Measurements from ENCODE around the gene LRRC14B. TPM values are rescaled to one million over a fixed set of nuclear protein-coding genes. Genes with fewer than 3 reads are reported as not detected.

Gene LRRC14B
- total and polyA plus RNA-seq, 2 of the 13 experiments (the other 11 are each of a cell fraction or from before 2014, with no cell fraction given), result not detected

DNA sequence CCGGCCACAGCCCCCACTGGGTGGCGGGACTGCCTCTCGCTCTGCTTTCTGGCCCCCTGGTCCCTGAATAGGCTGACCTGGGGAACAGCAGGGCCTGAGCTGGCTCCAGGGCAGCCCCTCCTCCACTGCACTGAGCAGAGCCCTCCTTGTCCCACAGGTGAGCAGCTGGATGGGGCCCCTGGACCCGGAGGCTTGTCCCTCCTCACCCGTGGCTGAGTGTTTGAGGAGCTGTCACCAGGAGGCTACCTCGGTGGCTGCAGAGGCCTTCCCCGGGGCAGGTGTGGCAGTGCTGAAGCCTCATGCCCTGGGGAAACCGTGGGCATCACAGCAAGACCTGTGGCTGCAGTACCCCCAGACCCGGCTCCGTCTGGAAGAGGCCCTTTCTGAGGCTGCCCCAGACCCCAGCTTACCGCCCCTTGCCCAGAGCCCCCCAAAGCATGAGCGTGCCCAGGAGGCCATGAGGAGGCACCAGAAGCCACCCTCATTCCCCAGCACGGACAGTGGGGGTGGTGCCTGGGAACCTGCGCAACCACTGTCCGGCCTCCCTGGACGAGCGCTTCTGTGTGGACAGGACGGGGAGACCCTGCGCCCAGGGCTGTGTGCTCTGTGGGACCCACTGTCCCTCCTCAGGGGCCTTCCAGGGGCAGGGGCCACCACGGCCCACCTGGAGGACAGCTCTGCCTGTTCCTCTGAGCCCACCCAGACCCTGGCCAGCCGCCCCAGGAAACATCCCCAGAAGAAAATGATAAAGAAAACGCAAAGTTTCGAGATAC, 28.5 kb upstream of the LRRC14B start (continued):
- no peak for TF ChIP-seq TBX2 (CRISPR knock-in tag; IDR thresholded peaks at IDR 0.05; ENCODE audit: borderline replicate concordance)
- no peak for TF ChIP-seq ZNF558 (CRISPR knock-in tag; IDR thresholded peaks at IDR 0.05; ENCODE audit: borderline replicate concordance)
- TF ChIP-seq ZNF567 (CRISPR knock-in tag; IDR thresholded peaks at IDR 0.05; ENCODE audit: borderline replicate concordance), result no peak

DNA sequence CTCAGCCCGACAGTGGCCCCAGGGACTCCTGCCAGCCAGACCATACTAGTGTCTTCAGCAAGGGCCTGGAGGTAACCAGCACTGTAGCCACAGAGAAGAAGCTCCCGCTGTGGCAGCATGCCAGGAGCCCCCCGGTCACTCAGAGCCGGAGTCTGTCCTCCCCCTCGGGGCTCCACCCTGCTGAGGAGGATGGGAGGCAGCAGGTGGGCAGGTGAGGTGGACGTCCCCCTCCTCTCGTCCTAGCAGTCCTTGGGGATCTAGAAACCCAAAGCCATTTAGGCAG, 28.0 kb upstream of the LRRC14B start:
- Histone ChIP-seq H3K4me3 (replicated peaks in 1 of 3; ENCODE audit: insufficient read depth in 1 of 3, low read depth in 2 of 3, low read length in 3 of 3) (no peak overlapping the region), H4K20me1 (ENCODE audit: insufficient read depth, low read length) (no peaks in the 10 kb centered on the region), H3K4me1 (ENCODE audit: insufficient read depth, low read length) (no peaks in the 10 kb centered on the region), H3K36me3 (replicated peaks in 1 of 2; ENCODE audit: control insufficient read depth in 1 of 2, insufficient read depth in 2 of 2, low read length in 2 of 2) (no peaks in the 10 kb centered on the region), H3K27me3 (ENCODE audit: control insufficient read depth in 1 of 2, insufficient read depth in 2 of 2, low read length in 2 of 2) (peaks cover 8 to 44% of the 10 kb centered on the region in 2 experiments), H3K27ac (ENCODE audit: extremely low read length, insufficient read depth, low read length) (no peak overlapping the region), H3K4me2 (ENCODE audit: low read depth, low read length) (no peak overlapping the region), H3K9me3 (ENCODE audit: low read length) (no peaks in the 10 kb centered on the region), H2AFZ (ENCODE audit: low read length) (no peak overlapping the region), H3K9ac (ENCODE audit: insufficient read depth, low read depth, low read length) (no peak overlapping the region), H3K79me2 (ENCODE audit: insufficient read depth, low read length) (no peaks in the 10 kb centered on the region)
- ChIA-PET CTCF (ENCODE audit: low intra/inter-chr PET ratio, low total read pairs) (no interaction called here), POLR2A (no interaction called here)
- no peak for DNase-seq (ENCODE audit: low spot score)
- WGBS (ENCODE audit: low lambda C conversion rate), result 0% methylated on average over 1 of the region's 7 CpGs
- FAIRE-seq, result no peak
- no peak for TF ChIP-seq ZNF225 (CRISPR knock-in tag; IDR thresholded peaks at IDR 0.05)
- no peak for TF ChIP-seq HOXA7 (CRISPR knock-in tag; IDR thresholded peaks at IDR 0.05)
- TF ChIP-seq, protein P1, sequence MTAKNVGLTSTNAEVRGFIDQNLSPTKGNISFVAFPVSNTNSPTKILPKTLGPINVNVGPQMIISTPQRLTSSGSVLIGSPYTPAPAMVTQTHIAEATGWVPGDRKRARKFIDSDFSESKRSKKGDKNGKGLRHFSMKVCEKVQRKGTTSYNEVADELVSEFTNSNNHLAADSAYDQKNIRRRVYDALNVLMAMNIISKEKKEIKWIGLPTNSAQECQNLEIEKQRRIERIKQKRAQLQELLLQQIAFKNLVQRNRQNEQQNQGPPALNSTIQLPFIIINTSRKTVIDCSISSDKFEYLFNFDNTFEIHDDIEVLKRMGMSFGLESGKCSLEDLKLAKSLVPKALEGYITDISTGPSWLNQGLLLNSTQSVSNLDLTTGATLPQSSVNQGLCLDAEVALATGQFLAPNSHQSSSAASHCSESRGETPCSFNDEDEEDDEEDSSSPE (CRISPR knock-in tag; IDR thresholded peaks at IDR 0.05), result no peak
- TF ChIP-seq KDM1A (CRISPR knock-in tag; IDR thresholded peaks at IDR 0.05), result no peak
- no peak for TF ChIP-seq PAX8 (CRISPR knock-in tag; IDR thresholded peaks at IDR 0.05; ENCODE audit: borderline replicate concordance)
- TF ChIP-seq PAWR (CRISPR knock-in tag; IDR thresholded peaks at IDR 0.05; ENCODE audit: borderline replicate concordance), result no peak
- no peak for TF ChIP-seq POLR2A (IDR thresholded peaks at IDR 0.05; ENCODE audit: insufficient read depth in 1 of 2, low read depth in 2 of 2, low read length in 2 of 2)
- TF ChIP-seq, protein P2, sequence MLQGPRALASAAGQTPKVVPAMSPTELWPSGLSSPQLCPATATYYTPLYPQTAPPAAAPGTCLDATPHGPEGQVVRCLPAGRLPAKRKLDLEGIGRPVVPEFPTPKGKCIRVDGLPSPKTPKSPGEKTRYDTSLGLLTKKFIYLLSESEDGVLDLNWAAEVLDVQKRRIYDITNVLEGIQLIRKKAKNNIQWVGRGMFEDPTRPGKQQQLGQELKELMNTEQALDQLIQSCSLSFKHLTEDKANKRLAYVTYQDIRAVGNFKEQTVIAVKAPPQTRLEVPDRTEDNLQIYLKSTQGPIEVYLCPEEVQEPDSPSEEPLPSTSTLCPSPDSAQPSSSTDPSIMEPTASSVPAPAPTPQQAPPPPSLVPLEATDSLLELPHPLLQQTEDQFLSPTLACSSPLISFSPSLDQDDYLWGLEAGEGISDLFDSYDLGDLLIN (CRISPR knock-in tag; IDR thresholded peaks at IDR 0.05; ENCODE audit: borderline replicate concordance), result no peak
- TF ChIP-seq REPIN1 (CRISPR knock-in tag; IDR thresholded peaks at IDR 0.05; ENCODE audit: borderline replicate concordance, low read depth), result no peak
- TF ChIP-seq, protein P3, sequence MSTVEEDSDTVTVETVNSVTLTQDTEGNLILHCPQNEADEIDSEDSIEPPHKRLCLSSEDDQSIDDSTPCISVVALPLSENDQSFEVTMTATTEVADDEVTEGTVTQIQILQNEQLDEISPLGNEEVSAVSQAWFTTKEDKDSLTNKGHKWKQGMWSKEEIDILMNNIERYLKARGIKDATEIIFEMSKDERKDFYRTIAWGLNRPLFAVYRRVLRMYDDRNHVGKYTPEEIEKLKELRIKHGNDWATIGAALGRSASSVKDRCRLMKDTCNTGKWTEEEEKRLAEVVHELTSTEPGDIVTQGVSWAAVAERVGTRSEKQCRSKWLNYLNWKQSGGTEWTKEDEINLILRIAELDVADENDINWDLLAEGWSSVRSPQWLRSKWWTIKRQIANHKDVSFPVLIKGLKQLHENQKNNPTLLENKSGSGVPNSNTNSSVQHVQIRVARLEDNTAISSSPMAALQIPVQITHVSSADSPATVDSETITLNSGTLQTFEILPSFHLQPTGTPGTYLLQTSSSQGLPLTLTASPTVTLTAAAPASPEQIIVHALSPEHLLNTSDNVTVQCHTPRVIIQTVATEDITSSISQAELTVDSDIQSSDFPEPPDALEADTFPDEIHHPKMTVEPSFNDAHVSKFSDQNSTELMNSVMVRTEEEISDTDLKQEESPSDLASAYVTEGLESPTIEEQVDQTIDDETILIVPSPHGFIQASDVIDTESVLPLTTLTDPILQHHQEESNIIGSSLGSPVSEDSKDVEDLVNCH (CRISPR knock-in tag; IDR thresholded peaks at IDR 0.05), result no peak
- BruUV-seq (replicated peaks), result no TSS peak
- in situ Hi-C loops (cut with HindIII; ENCODE audit: extremely low pct_ligation_motif_present, low pct_unique_long_range_greater_than_20kb) (no loop called here), intact Hi-C loops (cut with micrococcal nuclease; ENCODE audit: unreplicated experiment) (no loop called here)
- peak; percentile 15; the same call in 2 of the 3 replicates for ATAC-seq
